GM12878 (cell line): ENCODE data around the gene SLC39A2.
"Not testable (repeated sequence)": the region's sequence is repeated elsewhere in the genome, so short reads cannot be mapped to it uniquely, and the experiment has no call there.

Experiments used
- ZNF24 ChIP-seq: fragments of 450-650 bp; IDR thresholded peaks from 2 replicates; pipeline ENCODE4 v1.6.1; 2017; ENCODE audit warnings: antibody characterized with exemption, mild to moderate bottlenecking
- ZNF384 ChIP-seq: IDR thresholded peaks from 2 replicates; pipeline ENCODE4 v1.6.1; 2012; ENCODE audit warnings: low read depth, mild to moderate bottlenecking, low read length, improper control_type of control experiment, borderline replicate concordance
- TF ChIP-seq, protein P1 (sequence below), 3 experiments: IDR thresholded peaks in 2 of 3; conservative IDR thresholded peaks in 1 of 3; 2 replicates each; pipeline ENCODE4 v1.5.1; 2011; ENCODE audit warnings: low read depth in 3 of 3, low read length in 3 of 3, mild to moderate bottlenecking in 3 of 3, control low read depth in 2 of 3, moderate library complexity in 2 of 3, inconsistent platforms in 1 of 3, mixed read lengths in 1 of 3; ENCODE audit not compliant: control insufficient read depth in 2 of 3, insufficient read depth in 1 of 3; ENCODE audit errors: extremely low read depth in 1 of 3

DNA sequence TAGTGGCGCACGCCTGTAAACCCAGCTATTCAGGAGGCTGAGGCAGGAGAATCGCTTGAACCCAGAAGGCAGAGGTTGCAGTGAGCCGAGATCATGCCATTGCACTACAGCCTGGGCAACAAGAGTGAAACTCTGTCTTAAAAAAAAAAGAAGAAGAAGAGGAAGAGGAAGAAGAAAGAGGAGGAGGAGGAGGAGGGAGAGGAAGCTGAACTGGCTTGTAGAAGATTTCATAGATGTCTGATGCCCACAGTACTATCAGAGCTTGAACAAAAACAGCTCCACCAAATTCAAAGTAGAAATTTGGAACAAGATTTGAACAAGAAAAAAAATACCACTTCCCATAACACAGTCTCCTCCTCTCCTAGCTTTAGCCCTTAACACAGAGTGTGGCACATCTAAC is 13.4 kb upstream of the SLC39A2 start:
- TF ChIP-seq, protein P1, sequence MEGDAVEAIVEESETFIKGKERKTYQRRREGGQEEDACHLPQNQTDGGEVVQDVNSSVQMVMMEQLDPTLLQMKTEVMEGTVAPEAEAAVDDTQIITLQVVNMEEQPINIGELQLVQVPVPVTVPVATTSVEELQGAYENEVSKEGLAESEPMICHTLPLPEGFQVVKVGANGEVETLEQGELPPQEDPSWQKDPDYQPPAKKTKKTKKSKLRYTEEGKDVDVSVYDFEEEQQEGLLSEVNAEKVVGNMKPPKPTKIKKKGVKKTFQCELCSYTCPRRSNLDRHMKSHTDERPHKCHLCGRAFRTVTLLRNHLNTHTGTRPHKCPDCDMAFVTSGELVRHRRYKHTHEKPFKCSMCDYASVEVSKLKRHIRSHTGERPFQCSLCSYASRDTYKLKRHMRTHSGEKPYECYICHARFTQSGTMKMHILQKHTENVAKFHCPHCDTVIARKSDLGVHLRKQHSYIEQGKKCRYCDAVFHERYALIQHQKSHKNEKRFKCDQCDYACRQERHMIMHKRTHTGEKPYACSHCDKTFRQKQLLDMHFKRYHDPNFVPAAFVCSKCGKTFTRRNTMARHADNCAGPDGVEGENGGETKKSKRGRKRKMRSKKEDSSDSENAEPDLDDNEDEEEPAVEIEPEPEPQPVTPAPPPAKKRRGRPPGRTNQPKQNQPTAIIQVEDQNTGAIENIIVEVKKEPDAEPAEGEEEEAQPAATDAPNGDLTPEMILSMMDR (IDR thresholded peaks at IDR 0.05 in 2 of 3, conservative IDR thresholded peaks at IDR 0.05 in 1 of 3; ENCODE audit: control insufficient read depth in 2 of 3, extremely low read depth in 1 of 3, insufficient read depth in 1 of 3, low read depth in 3 of 3, low read length in 3 of 3), result not testable (repeated sequence)
- not testable (repeated sequence) for TF ChIP-seq ZNF24, ZNF384
